NAMALWA (cell line): ENCODE measurements around the gene TRAF2.

Experiments
- DNase-seq: peaks from one replicate; pipeline ENCODE4 v3.0.0-alpha.2; 2015; ENCODE audit warnings: low spot score

Gene TRAF2

GRCh38 chr9:136937186-136938001 is 51.1 kb downstream of the TRAF2 start:
- DNase-seq = no peak

GRCh38 chr9:136939431-136939995 is 53.2 kb downstream of the TRAF2 start:
- no peak for DNase-seq

- DNase-seq = no peak
These were observed 53.7 kb downstream of the TRAF2 start for GRCh38 chr9:136939996-136940525.

- DNase-seq = no peak
These were observed 54.4 kb downstream of the TRAF2 start for GRCh38 chr9:136940526-136941230.

- no peak for DNase-seq
These were observed 55.2 kb downstream of the TRAF2 start for GRCh38 chr9:136941231-136942111.

- no peak for DNase-seq
These were observed 56.0 kb downstream of the TRAF2 start for GRCh38 chr9:136942112-136942880.

GRCh38 chr9:136942881-136943230 is 56.5 kb downstream of the TRAF2 start:
- DNase-seq = no peak

- DNase-seq = peak; percentile 63
These were observed 57.2 kb downstream of the TRAF2 start for GRCh38 chr9:136943291-136944211.

- DNase-seq = peak; percentile 55
These were observed 57.8 kb downstream of the TRAF2 start for GRCh38 chr9:136944212-136944518.

- DNase-seq = peak; percentile 96
These were observed 58.4 kb downstream of the TRAF2 start, which contains the start of the genes C8G and FBXW5 for GRCh38 chr9:136944519-136945332. TSS of gene C8G (plus strand) at chr9:136945243. CDS start at chr9:136945321, 78 bp downstream. TSS of gene FBXW5 (minus strand) at chr9:136944738. CDS start at chr9:136944083, 655 bp downstream.

GRCh38 chr9:136945333-136946227 is 59.3 kb downstream of the TRAF2 start:
- no peak for DNase-seq

GRCh38 chr9:136946228-136947027 is 60.1 kb downstream of the TRAF2 start:
- DNase-seq = no peak

GRCh38 chr9:136947028-136947891 is 60.9 kb downstream of the TRAF2 start:
- DNase-seq = no peak

GRCh38 chr9:136947955-136948510 is 61.7 kb downstream of the TRAF2 start:
- peak; percentile 42 for DNase-seq

- DNase-seq = no peak
These were observed 63.0 kb downstream of the TRAF2 start for GRCh38 chr9:136949239-136949816.
